GM10248 (cell line): ENCODE data around the gene CABLES1.

Experiments used
- CTCF ChIA-PET: fragments of 300-600 bp; sonication (Branson Sonifier 250); formaldehyde crosslinking; extraction: SDS; loops from one replicate; lab custom pipeline; 2021; ENCODE audit warnings: antibody characterized with exemption; lab: Yijun Ruan, JAX
- POLR2A ChIA-PET: fragments of 350-650 bp; sonication (Branson Sonifier 250); formaldehyde crosslinking; extraction: SDS; loops from one replicate; lab custom pipeline; 2020; ENCODE audit warnings: antibody characterized with exemption; lab: Yijun Ruan, JAX
- DNase-seq: peaks from one replicate; pipeline ENCODE4 v3.0.0; 2012; ENCODE audit errors: extremely low spot score
- TF ChIP-seq, protein P1 (sequence below): IDR thresholded peaks from 2 replicates; pipeline ENCODE4 v1.5.1; 2012; ENCODE audit warnings: mild to moderate bottlenecking, low read depth; ENCODE audit errors: extremely low read depth, missing control alignments, control extremely low read depth

Gene CABLES1

DNA sequence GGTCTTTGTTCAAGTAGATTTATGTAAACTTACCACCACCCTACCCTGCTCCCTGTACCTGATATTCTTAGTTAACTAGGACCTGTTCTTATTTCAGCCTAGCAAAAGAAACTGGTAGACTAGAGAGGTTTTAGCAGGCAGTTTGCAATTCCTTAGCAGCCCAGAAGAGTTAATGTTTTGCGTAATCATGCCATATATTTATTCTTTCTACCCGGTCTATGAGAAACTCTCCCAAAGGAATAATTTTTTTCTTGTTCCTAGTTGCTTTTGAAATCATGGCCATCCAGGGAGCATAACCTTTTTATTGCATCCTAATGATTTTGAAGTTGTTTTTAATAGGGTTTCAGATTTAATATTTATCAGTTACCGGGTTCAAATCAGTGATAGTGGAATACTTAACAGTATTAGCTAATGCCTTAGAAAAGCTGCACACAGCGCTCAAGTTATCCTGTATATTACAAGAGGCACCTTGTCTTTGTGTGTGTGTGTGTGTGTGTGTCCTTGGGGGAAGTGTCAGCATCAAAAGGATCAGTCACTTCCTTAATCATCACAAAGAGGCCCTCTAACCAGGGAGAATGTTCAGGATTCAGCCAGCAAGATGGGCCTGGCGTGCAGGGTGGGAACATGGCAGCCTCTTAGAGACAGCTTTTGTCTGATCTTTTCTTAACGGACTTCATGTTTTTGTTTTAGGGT lies 52.9 kb downstream of the CABLES1 start:
- ChIA-PET CTCF (no interaction called here), POLR2A (no interaction called here)
- TF ChIP-seq, protein P1, sequence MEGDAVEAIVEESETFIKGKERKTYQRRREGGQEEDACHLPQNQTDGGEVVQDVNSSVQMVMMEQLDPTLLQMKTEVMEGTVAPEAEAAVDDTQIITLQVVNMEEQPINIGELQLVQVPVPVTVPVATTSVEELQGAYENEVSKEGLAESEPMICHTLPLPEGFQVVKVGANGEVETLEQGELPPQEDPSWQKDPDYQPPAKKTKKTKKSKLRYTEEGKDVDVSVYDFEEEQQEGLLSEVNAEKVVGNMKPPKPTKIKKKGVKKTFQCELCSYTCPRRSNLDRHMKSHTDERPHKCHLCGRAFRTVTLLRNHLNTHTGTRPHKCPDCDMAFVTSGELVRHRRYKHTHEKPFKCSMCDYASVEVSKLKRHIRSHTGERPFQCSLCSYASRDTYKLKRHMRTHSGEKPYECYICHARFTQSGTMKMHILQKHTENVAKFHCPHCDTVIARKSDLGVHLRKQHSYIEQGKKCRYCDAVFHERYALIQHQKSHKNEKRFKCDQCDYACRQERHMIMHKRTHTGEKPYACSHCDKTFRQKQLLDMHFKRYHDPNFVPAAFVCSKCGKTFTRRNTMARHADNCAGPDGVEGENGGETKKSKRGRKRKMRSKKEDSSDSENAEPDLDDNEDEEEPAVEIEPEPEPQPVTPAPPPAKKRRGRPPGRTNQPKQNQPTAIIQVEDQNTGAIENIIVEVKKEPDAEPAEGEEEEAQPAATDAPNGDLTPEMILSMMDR = no peak
- DNase-seq = no peak

GRCh38 chr18:23189099-23189498 lies 53.8 kb downstream of the CABLES1 start:
- CTCF ChIA-PET = interaction anchor here (1.0 to 1.3 kb wide), 3 partner anchors 19 to 46 kb away, joined by 3 to 4 read pairs (median 3); no protein-coding TSS in a partner anchor
- POLR2A ChIA-PET = no interaction called here
- no peak for DNase-seq
- TF ChIP-seq, protein P1 = no peak

DNA sequence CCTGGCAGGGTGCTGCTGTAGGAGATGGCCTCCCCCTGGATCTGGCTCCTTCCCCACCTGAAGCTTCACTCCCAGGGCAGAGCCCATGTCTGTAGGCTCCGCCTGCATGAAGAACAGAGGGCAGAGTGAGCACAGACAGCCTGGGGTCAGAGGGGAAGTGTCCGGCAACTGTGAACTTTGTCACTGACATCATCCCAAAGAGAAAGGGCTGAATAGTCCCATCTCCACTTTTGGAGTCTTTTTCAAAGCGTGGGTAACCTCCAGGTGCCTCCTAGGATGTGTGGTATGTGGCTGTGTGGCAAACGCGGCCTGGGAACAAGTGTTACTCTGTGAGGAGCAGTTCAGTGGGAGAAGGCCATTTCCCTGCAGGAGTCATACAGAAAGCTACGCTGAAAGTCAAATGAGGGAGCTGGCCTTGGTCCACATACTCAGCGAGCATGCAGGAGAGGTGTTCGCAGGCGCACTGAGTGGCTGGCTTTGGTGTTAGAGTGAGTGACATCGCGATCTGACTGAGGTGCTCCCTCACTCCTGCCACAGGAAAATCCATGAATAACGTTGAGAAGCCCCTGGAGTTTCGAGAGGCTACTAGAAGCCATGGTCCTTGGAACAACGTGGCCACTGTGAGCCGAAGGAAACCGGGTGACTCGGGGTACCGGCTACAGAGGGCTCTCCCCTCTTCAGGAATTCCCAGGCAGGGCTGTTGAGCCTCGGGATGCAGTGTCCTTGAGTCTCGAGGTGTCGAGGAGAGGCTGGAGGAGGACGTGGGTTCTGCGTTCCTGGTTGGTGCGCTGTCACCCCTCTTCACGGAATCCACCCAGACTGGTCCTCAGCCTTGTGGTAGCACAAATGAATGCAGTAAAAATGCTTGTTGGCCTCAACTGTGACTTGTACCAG lies 54.7 kb downstream of the CABLES1 start:
- TF ChIP-seq, protein P1 = no peak
- DNase-seq = no peak
- POLR2A ChIA-PET = no interaction called here
- CTCF ChIA-PET = interaction anchor here (1.0 to 1.5 kb wide), 4 partner anchors 18 to 47 kb away, joined by 3 to 4 read pairs (median 3); no protein-coding TSS in a partner anchor

DNA sequence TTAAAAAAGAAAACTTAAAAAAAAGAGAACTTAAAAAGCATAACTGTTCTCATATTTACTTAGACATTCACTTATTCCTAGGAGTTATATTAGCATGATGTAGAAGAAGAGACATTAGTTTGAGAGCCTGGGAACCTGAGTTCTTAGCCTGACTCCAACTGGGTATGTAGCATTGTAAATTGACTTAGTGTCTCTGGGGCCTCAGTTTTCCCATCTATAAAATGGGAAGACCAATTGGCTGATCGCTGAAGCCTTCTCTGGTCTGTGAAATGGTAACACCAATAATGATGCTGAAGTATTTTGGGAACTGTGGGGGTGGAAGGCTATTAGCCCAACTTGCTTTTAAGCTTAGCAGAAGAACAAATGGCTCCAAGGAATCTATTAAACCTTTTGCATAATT lies 55.9 kb downstream of the CABLES1 start:
- TF ChIP-seq, protein P1 = no peak
- ChIA-PET CTCF (interaction anchor here (0.7 to 1.5 kb wide), 5 partner anchors 9 to 109 kb away, joined by 3 to 4 read pairs (median 3); no protein-coding TSS in a partner anchor), POLR2A (no interaction called here)
- no peak for DNase-seq

GRCh38 chr18:23193742-23194141 lies 58.5 kb downstream of the CABLES1 start:
- ChIA-PET POLR2A (no interaction called here), CTCF (interaction anchor here (1.2 kb wide), 1 partner anchor 164 kb away, joined by 4 read pairs; no protein-coding TSS in a partner anchor)
- TF ChIP-seq, protein P1 = no peak
- DNase-seq = no peak

DNA sequence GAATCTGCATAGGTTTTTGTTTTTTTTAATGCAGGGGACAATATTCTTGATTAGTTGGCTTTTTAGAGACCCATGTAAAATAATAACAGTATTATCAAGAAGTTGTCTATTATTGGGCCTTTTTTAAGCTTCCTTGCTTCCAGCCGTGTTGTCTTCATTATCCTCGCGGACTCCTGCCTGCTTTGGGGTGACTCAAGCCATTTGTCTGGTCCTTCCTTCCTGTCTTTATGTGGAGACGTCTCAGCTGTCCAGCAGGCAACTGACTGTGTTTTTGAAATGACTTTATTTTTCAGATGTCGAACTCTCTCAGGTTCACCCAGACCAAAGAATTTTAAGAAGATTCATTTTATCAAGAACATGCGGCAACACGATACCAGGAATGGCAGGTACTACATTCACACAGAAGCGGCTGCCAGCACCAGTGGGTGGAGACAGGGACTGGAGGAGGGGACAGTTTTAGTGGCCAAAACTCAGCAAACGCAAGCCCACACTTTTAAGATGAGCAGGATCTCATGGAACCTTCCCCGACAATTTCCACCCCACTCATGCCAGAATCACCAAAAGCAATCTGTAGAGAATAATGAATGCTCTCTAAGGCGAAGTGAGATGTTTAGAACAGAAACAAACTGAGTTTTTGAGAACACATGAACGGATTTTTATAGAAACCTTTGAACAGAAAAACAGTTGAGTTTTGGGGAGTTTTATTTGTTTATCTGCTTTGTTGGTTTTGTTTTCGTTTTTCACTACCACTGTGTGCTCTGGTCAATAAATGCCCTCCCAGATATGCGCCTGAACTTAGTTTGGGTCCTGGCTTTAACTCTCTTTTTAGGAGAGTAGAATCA lies 59.1 kb downstream of the CABLES1 start:
- ChIA-PET CTCF (interaction anchor here (1.2 to 2.2 kb wide), 2 partner anchors 38 to 164 kb away, joined by 4 to 6 read pairs; no protein-coding TSS in a partner anchor), POLR2A (no interaction called here)
- no peak for DNase-seq
- TF ChIP-seq, protein P1 = no peak
